Activated B cell treated with CpG ODN at 0.5 μM for 24 hours (primary cell): Measurements from ENCODE around the gene FNBP1L. TPM values are rescaled to one million over a fixed set of nuclear protein-coding genes. Genes with fewer than 3 reads are reported as not detected.

Experiments
- ATAC-seq: fragments of 200-7000 bp; cut with Tn5 transposase; one replicate; pipeline ENCODE4 v1.10.0; 2021; ENCODE audit warnings: low read depth, mild to moderate bottlenecking, moderate library complexity
- CTCF ChIA-PET: fragments of 350-600 bp; sonication (Branson Sonifier 250); formaldehyde crosslinking; loops from one replicate; lab custom pipeline; 2021; ENCODE audit warnings: antibody characterized with exemption; lab: Charles Lee
- POLR2A ChIA-PET: fragments of 350-600 bp; sonication (Branson Sonifier 250); formaldehyde crosslinking; loops from one replicate; lab custom pipeline; 2021; ENCODE audit warnings: antibody characterized with exemption; lab: Charles Lee
- DNase-seq: peaks from one replicate; pipeline ENCODE4 v3.0.0; 2022
- H3K27ac Mint-ChIP-seq: one replicate; pipeline ENCODE4 v1.8.0; 2020; ENCODE audit warnings: mixed read lengths
- H3K27me3 Mint-ChIP-seq: one replicate; pipeline ENCODE4 v1.8.0; 2021; ENCODE audit warnings: mixed read lengths
- H3K36me3 Mint-ChIP-seq: one replicate; pipeline ENCODE4 v1.8.0; 2021; ENCODE audit warnings: low read depth, mixed read lengths
- H3K4me1 Mint-ChIP-seq: one replicate; pipeline ENCODE4 v1.8.0; 2021; ENCODE audit warnings: mixed read lengths
- H3K4me3 Mint-ChIP-seq: one replicate; pipeline ENCODE4 v1.8.0; 2020; ENCODE audit warnings: mild to moderate bottlenecking, mixed read lengths
- H3K9me3 Mint-ChIP-seq: one replicate; pipeline ENCODE4 v1.8.0; 2020; ENCODE audit warnings: mixed read lengths
- CTCF ChIP-seq: fragments of 200-600 bp; IDR thresholded peaks from one replicate; pipeline ENCODE4 v1.8.0; 2022; ENCODE audit warnings: antibody characterized with exemption, mild to moderate bottlenecking
- intact Hi-C: fragments of 100-400 bp; cut with micrococcal nuclease; formaldehyde crosslinking; loops from one replicate; pipeline ENCODE4 v1.15.1; 2024
- total RNA-seq: library from RNA; stranded (reverse); gene quantifications from 2 replicates; pipeline ENCODE4 v1.2.3, GENCODE V29; 2022

The FNBP1L gene
- total RNA-seq, 1 donor from 2014 or later = 3.3 TPM

DNA sequence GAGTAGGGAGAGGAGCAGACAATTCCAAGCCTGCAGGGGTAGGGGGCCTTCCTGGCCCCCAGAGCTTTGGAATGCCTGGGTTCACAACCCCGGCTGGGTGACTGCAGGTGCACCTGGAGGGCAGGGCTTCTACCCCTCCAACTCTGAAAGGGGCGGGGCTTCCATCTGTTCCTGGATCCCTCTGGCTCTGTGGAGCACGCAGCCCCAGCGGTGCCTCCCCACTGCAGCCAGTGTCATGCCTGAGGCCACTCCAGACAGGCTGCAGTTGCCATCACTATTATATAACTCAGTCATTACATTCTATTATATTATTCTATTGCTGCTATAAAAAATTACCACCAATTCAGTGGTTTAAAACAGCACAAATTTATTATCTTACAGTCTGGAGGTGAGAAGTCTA, 12.5 kb upstream of the FNBP1L start:
- no peak for DNase-seq
- no peak for ATAC-seq
- intact Hi-C loops = loop anchor here (5.0 to 10.0 kb wide), 3 partner anchors 351 to 1027 kb away; no protein-coding TSS in a partner anchor
- H3K27me3 Mint-ChIP-seq = peaks cover 3% of the 10 kb centered on the region
- H3K9me3 Mint-ChIP-seq = no peaks in the 10 kb centered on the region
- CTCF ChIA-PET = interaction anchor here (2.8 kb wide), 1 partner anchor 378 kb away, joined by 19 read pairs; no protein-coding TSS in a partner anchor
- no peak for TF ChIP-seq CTCF
- H3K27ac Mint-ChIP-seq = no peak overlapping the region
- POLR2A ChIA-PET = no interaction called here
- peaks cover 3% of the 10 kb centered on the region for H3K4me1 Mint-ChIP-seq
- no peak overlapping the region for H3K4me3 Mint-ChIP-seq
- H3K36me3 Mint-ChIP-seq = no peaks in the 10 kb centered on the region

DNA sequence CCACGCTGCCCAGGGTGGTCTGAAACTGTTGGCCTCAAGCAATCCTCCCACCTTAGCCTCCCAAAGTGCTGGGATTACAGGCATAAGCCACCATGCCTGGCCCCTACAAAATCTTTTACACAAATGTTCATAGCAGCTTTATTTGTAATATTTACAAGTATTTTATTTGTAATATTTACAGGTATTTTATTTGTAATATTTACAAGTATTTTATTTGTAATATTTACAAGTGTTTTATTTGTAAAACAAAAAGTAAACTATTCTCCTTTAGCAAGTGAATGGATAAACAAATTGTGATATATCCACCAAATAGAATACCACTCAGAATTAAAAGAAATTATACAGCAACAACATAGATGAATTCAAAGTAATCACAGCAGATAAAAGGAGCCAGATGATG, 11.4 kb upstream of the FNBP1L start:
- intact Hi-C loops = loop anchor here (5.0 to 10.0 kb wide), 3 partner anchors 352 to 1026 kb away; no protein-coding TSS in a partner anchor
- Mint-ChIP-seq H3K9me3 (no peaks in the 10 kb centered on the region), H3K4me1 (peaks cover 3% of the 10 kb centered on the region), H3K4me3 (no peak overlapping the region), H3K36me3 (no peaks in the 10 kb centered on the region), H3K27me3 (peaks cover 3% of the 10 kb centered on the region), H3K27ac (no peak overlapping the region)
- ATAC-seq (no peak), DNase-seq (no peak)
- CTCF ChIA-PET = interaction anchor here (1.0 to 2.8 kb wide), 4 partner anchors 132 to 407 kb away, joined by 3 to 19 read pairs (median 7); no protein-coding TSS in a partner anchor
- TF ChIP-seq CTCF = no peak
- POLR2A ChIA-PET = no interaction called here

DNA sequence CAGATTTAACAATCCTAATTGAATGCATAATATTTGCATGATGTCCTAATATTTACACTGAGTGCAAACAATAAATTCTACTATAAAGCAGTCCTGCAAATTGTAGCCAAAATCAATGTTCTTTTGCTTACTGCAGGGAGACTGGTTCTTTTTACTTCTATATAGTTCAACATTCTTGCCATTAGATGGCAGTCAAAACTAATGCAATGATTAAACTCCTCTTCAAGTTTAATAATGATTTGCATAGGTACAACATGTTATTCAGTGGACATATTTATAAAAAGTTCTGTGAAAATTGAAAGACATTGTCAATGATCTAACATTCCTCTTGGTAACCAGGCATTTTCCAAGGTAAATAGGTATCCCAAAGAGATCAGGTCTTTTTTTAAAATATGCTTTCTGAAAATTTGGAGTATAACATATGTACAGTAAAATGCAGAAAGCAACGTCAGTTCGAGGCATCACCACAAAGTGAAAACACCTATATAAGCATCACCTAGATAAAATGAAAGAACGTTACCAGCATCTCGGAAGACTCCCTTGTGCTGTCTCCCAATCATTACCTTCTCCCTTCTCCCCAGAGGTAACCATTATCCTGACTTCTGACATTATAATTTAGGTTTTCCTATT, 9.8 kb upstream of the FNBP1L start:
- Mint-ChIP-seq H3K27me3 (peaks cover 3% of the 10 kb centered on the region), H3K9me3 (no peaks in the 10 kb centered on the region), H3K36me3 (no peaks in the 10 kb centered on the region), H3K27ac (no peak overlapping the region), H3K4me1 (peaks cover 3% of the 10 kb centered on the region), H3K4me3 (no peak overlapping the region)
- intact Hi-C loops = loop anchor here (1.0 to 10.0 kb wide), 13 partner anchors 10 to 1367 kb away; partner anchors contain the start of genes BCAR3, FNBP1L and GCLM
- no peak for TF ChIP-seq CTCF
- ATAC-seq (peak; percentile 76), DNase-seq (no peak)
- CTCF ChIA-PET = interaction anchor here (1.0 to 2.8 kb wide), 3 partner anchors 191 to 406 kb away, joined by 8 to 19 read pairs (median 11); no protein-coding TSS in a partner anchor
- POLR2A ChIA-PET = no interaction called here

- H3K27ac Mint-ChIP-seq = no peak overlapping the region
- ATAC-seq = no peak
These were observed 9.2 kb upstream of the FNBP1L start for GRCh38 chr1:93438716-93439115.

More at GRCh38 chr1:93438716-93439115, 9.2 kb upstream of the FNBP1L start:
- Mint-ChIP-seq H3K4me1 (peaks cover 3% of the 10 kb centered on the region), H3K36me3 (no peaks in the 10 kb centered on the region), H3K27me3 (peaks cover 3% of the 10 kb centered on the region), H3K9me3 (no peaks in the 10 kb centered on the region), H3K4me3 (no peak overlapping the region)
- no peak for TF ChIP-seq CTCF
- POLR2A ChIA-PET = no interaction called here
- CTCF ChIA-PET = interaction anchor here (0.6 kb wide), 1 partner anchor 191 kb away, joined by 4 read pairs; no protein-coding TSS in a partner anchor
- DNase-seq = no peak
- intact Hi-C loops = loop anchor here (1.0 to 10.0 kb wide), 13 partner anchors 10 to 1366 kb away; partner anchors contain the start of genes BCAR3, FNBP1L and GCLM
